GM12891 (cell line): ENCODE results near the gene PTGER1.

Experiments used
- PAX5 ChIP-seq: IDR thresholded peaks from 2 replicates; pipeline ENCODE4 v1.6.1; 2011; ENCODE audit warnings: low read length, moderate library complexity, mild to moderate bottlenecking; ENCODE audit not compliant: insufficient read depth, severe bottlenecking
- POLR2A ChIP-seq: IDR thresholded peaks from 2 replicates; pipeline ENCODE4 v1.6.1; 2011; ENCODE audit warnings: low read depth, low read length, control low read depth
- POLR2AphosphoS5 ChIP-seq: IDR thresholded peaks from 2 replicates; pipeline ENCODE4 v1.6.1; 2011; ENCODE audit warnings: low read depth, low read length, control low read depth
- SPI1 ChIP-seq: IDR thresholded peaks from 2 replicates; pipeline ENCODE4 v1.6.1; 2011; ENCODE audit warnings: low read depth, low read length, control low read depth
- TAF1 ChIP-seq: IDR thresholded peaks from 2 replicates; pipeline ENCODE4 v1.6.1; 2011; ENCODE audit warnings: low read depth, low read length, control low read depth

GRCh38 chr19:14480700-14481079, 5.5 kb upstream of the PTGER1 start:
- TF ChIP-seq POLR2AphosphoS5 (no peak), PAX5 (no peak), SPI1 (no peak), POLR2A (no peak), TAF1 (no peak)
